SU-DHL-6 (cell line): Measurements from ENCODE around the gene CORO1C.

Source experiments
- H2AFZ ChIP-seq: fragments of 200-600 bp; sonication (generic); 2 replicates; pipeline ENCODE4 v1.6.1; 2014; ENCODE audit warnings: low read depth, mild to moderate bottlenecking, moderate library complexity, mixed read lengths, antibody characterized with exemption, low read length; ENCODE audit not compliant: severe bottlenecking
- H3F3A ChIP-seq: fragments of 200-600 bp; shearing (Covaris generic); 2 replicates; pipeline ENCODE4 v1.6.0; 2016; ENCODE audit warnings: antibody characterized with exemption, mild to moderate bottlenecking; ENCODE audit not compliant: insufficient read depth
- H3K27ac ChIP-seq: fragments of 200-600 bp; sonication (generic); 2 replicates; pipeline ENCODE4 v1.5.1; 2016; ENCODE audit warnings: low read depth, mild to moderate bottlenecking, low read length, moderate library complexity, mixed read lengths
- H3K27me3 ChIP-seq: fragments of 200-600 bp; sonication (generic), shearing (Covaris generic); 2 replicates; pipeline ENCODE4 v1.6.0; 2014; ENCODE audit warnings: mild to moderate bottlenecking, low read length
- H3K36me3 ChIP-seq: fragments of 200-600 bp; sonication (generic); 2 replicates; pipeline ENCODE4 v1.6.1; 2014; ENCODE audit warnings: mild to moderate bottlenecking, low read length, mixed read lengths
- H3K4me2 ChIP-seq: fragments of 300-600, 200-600 bp; shearing (Covaris generic), sonication (generic); 2 replicates; pipeline ENCODE4 v1.6.0; 2014; ENCODE audit warnings: low read length, low read depth, mild to moderate bottlenecking; ENCODE audit not compliant: poor library complexity, severe bottlenecking
- H3K4me3 ChIP-seq: fragments of 200-600 bp; sonication (generic); 2 replicates; pipeline ENCODE4 v1.5.1; 2014; ENCODE audit warnings: antibody characterized with exemption, low read length, mild to moderate bottlenecking, mixed read lengths; ENCODE audit not compliant: insufficient read depth, poor library complexity, severe bottlenecking
- H3K79me2 ChIP-seq: fragments of 200-600 bp; sonication (generic); 2 replicates; pipeline ENCODE4 v1.6.1; 2014; ENCODE audit warnings: mild to moderate bottlenecking, low read length, moderate library complexity; ENCODE audit not compliant: insufficient read depth
- H3K9ac ChIP-seq: fragments of 200-600 bp; sonication (generic); 2 replicates; pipeline ENCODE4 v1.7.0; 2014; ENCODE audit warnings: mild to moderate bottlenecking, low read length
- H3K9me2 ChIP-seq: fragments of 200-600 bp; sonication (generic); replicated peaks from 2 replicates; pipeline ENCODE4 v1.6.1; 2014; ENCODE audit warnings: low read length; ENCODE audit not compliant: insufficient read depth
- H3K9me3 ChIP-seq: fragments of 200-600 bp; sonication (generic); 2 replicates; pipeline ENCODE4 v1.6.1; 2014; ENCODE audit warnings: low read length, mixed read lengths; ENCODE audit not compliant: insufficient read depth
- H4K20me1 ChIP-seq: fragments of 200-600 bp; sonication (generic); 2 replicates; pipeline ENCODE4 v1.6.1; 2014; ENCODE audit warnings: low read depth, mild to moderate bottlenecking, antibody characterized with exemption, low read length, moderate library complexity, mixed read lengths
- EZH2phosphoT487 ChIP-seq: fragments of 200-600 bp; sonication (generic), shearing (Covaris generic); conservative IDR thresholded peaks from 2 replicates; pipeline ENCODE4 v1.6.1; 2018; ENCODE audit warnings: mild to moderate bottlenecking, antibody characterized with exemption, low read length, moderate library complexity, mixed read lengths
- TF ChIP-seq, protein P1 (sequence below): fragments of 200-600 bp; sonication (generic); IDR thresholded peaks from one replicate; pipeline ENCODE4 v1.5.1; 2017; ENCODE audit warnings: antibody characterized with exemption, mild to moderate bottlenecking, low read length, moderate library complexity; ENCODE audit not compliant: insufficient read depth, poor library complexity, severe bottlenecking

CORO1C gene

GRCh38 chr12:108757856-108758255 lies 26.5 kb upstream of the CORO1C start:
- no peaks in the 10 kb centered on the region for H3F3A ChIP-seq
- no peak overlapping the region for H3K27ac ChIP-seq
- H3K36me3 ChIP-seq = no peaks in the 10 kb centered on the region
- H4K20me1 ChIP-seq = no peaks in the 10 kb centered on the region
- no peaks in the 10 kb centered on the region for H3K9me3 ChIP-seq
- no peaks in the 10 kb centered on the region for H3K9me2 ChIP-seq
- no peaks in the 10 kb centered on the region for H3K79me2 ChIP-seq
- H3K4me2 ChIP-seq = no peak overlapping the region
- H3K9ac ChIP-seq = no peak overlapping the region
- no peak for TF ChIP-seq EZH2phosphoT487
- TF ChIP-seq, protein P1, sequence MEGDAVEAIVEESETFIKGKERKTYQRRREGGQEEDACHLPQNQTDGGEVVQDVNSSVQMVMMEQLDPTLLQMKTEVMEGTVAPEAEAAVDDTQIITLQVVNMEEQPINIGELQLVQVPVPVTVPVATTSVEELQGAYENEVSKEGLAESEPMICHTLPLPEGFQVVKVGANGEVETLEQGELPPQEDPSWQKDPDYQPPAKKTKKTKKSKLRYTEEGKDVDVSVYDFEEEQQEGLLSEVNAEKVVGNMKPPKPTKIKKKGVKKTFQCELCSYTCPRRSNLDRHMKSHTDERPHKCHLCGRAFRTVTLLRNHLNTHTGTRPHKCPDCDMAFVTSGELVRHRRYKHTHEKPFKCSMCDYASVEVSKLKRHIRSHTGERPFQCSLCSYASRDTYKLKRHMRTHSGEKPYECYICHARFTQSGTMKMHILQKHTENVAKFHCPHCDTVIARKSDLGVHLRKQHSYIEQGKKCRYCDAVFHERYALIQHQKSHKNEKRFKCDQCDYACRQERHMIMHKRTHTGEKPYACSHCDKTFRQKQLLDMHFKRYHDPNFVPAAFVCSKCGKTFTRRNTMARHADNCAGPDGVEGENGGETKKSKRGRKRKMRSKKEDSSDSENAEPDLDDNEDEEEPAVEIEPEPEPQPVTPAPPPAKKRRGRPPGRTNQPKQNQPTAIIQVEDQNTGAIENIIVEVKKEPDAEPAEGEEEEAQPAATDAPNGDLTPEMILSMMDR = no peak
- no peak overlapping the region for H2AFZ ChIP-seq
- no peak overlapping the region for H3K4me3 ChIP-seq
- no peaks in the 10 kb centered on the region for H3K27me3 ChIP-seq

DNA sequence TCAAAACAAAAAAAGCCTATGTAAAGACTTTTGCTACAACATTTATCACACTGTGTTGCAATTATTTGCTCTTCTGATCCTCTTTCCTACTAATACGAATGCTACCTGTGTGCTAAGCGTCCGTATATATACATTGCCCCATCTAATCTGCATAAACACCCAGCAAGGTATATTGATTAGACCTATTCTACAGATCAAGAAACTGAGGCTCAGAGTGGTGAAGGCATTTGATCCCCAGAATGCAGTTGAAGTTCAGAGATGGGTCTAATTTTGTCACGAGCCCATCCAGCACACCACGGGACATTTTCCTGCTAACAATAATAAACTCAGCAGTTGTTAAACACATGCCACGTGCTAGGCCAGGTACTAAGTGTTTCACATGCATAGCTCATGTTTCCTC lies 25.1 kb upstream of the CORO1C start:
- H3K4me3 ChIP-seq = no peak overlapping the region
- no peaks in the 10 kb centered on the region for H3K27me3 ChIP-seq
- TF ChIP-seq EZH2phosphoT487 = no peak
- TF ChIP-seq, protein P1 = no peak
- H3F3A ChIP-seq = no peaks in the 10 kb centered on the region
- H3K79me2 ChIP-seq = no peaks in the 10 kb centered on the region
- H2AFZ ChIP-seq = no peak overlapping the region
- H3K36me3 ChIP-seq = no peaks in the 10 kb centered on the region
- no peaks in the 10 kb centered on the region for H3K9me2 ChIP-seq
- no peak overlapping the region for H3K27ac ChIP-seq
- H3K9me3 ChIP-seq = no peaks in the 10 kb centered on the region
- H3K4me2 ChIP-seq = no peak overlapping the region
- no peak overlapping the region for H3K9ac ChIP-seq
- no peaks in the 10 kb centered on the region for H4K20me1 ChIP-seq

GRCh38 chr12:108755481-108755880 lies 24.2 kb upstream of the CORO1C start:
- Histone ChIP-seq H4K20me1 (no peaks in the 10 kb centered on the region), H3F3A (no peaks in the 10 kb centered on the region), H3K9ac (no peak overlapping the region), H3K9me3 (no peaks in the 10 kb centered on the region), H3K4me3 (no peak overlapping the region), H2AFZ (no peak overlapping the region), H3K36me3 (no peaks in the 10 kb centered on the region), H3K27ac (no peak overlapping the region), H3K4me2 (no peak overlapping the region), H3K9me2 (no peaks in the 10 kb centered on the region), H3K27me3 (no peaks in the 10 kb centered on the region), H3K79me2 (no peaks in the 10 kb centered on the region)
- TF ChIP-seq, protein P1 = no peak
- no peak for TF ChIP-seq EZH2phosphoT487

DNA sequence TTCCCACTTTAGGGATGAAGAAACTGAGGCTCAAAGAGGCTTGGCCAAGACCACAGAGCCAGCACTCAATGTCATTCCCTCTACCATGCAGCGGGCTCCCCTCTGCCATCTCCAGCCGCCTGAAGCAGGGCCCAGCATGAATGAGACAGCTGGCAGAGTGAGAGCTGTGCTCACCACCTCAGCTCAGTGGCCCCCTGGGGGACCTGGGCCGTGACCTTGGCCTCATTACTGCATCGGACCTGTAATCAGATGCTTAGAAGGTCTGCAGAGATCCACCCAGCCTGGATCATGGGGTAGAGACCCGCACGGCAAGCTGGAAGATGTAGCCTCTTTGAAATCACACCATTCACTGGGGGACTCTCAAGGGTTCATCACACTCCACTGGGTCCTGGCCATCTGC lies 22.7 kb upstream of the CORO1C start:
- Histone ChIP-seq H2AFZ (no peak overlapping the region), H3F3A (no peaks in the 10 kb centered on the region), H3K9me2 (no peaks in the 10 kb centered on the region), H3K36me3 (no peaks in the 10 kb centered on the region), H3K79me2 (no peaks in the 10 kb centered on the region), H3K4me3 (no peak overlapping the region), H3K9ac (no peak overlapping the region), H3K9me3 (no peaks in the 10 kb centered on the region), H3K27me3 (no peaks in the 10 kb centered on the region), H3K27ac (no peak overlapping the region), H4K20me1 (no peaks in the 10 kb centered on the region), H3K4me2 (no peak overlapping the region)
- TF ChIP-seq, protein P1 = no peak
- TF ChIP-seq EZH2phosphoT487 = no peak
